ENCODE measurements around the gene UBE2E2. TPM values are rescaled to one million over a fixed set of nuclear protein-coding genes. Genes with fewer than 3 reads are reported as not detected.

UBE2E2 gene
- polyA plus RNA-seq, 2 donors: 16.6 to 21.0 TPM

GRCh38 chr3:23283625-23284024 is 80.5 kb downstream of the UBE2E2 start:
- no peaks in the 10 kb centered on the region for H3K27me3 ChIP-seq (ENCODE audit: control insufficient read depth in 1 of 2, insufficient read depth in 2 of 2, low read length in 2 of 2)
- no peak overlapping the region for H3K4me3 ChIP-seq (ENCODE audit: low read depth in 1 of 2, low read length in 2 of 2)
- H3K36me3 ChIP-seq (ENCODE audit: control insufficient read depth in 2 of 2, insufficient read depth in 2 of 2, low read length in 1 of 2): no peaks in the 10 kb centered on the region
- H3K9me3 ChIP-seq (ENCODE audit: control insufficient read depth in 2 of 2, insufficient read depth in 1 of 2, low read depth in 1 of 2, low read length in 1 of 2): no peaks in the 10 kb centered on the region
- H3K4me1 ChIP-seq (ENCODE audit: control insufficient read depth in 2 of 2, insufficient read depth in 2 of 2, low read length in 1 of 2): no peaks in the 10 kb centered on the region
- 88 to 93% methylated on average over 5 of the region's 5 CpGs for WGBS, 2 donors
- H3K27ac ChIP-seq (ENCODE audit: low read depth in 2 of 2, low read length in 1 of 2): no peak overlapping the region

- no peaks in the 10 kb centered on the region for H3K36me3 ChIP-seq (ENCODE audit: control insufficient read depth in 2 of 2, insufficient read depth in 2 of 2, low read length in 1 of 2)
- no peaks in the 10 kb centered on the region for H3K4me1 ChIP-seq (ENCODE audit: control insufficient read depth in 2 of 2, insufficient read depth in 2 of 2, low read length in 1 of 2)
- 64 to 71% methylated on average over 1 of the region's 1 CpG for WGBS, 2 donors
- no peak overlapping the region for H3K27ac ChIP-seq (ENCODE audit: low read depth in 2 of 2, low read length in 1 of 2)
- no peaks in the 10 kb centered on the region for H3K27me3 ChIP-seq (ENCODE audit: control insufficient read depth in 1 of 2, insufficient read depth in 2 of 2, low read length in 2 of 2)
- H3K9me3 ChIP-seq (ENCODE audit: control insufficient read depth in 2 of 2, insufficient read depth in 1 of 2, low read depth in 1 of 2, low read length in 1 of 2): no peaks in the 10 kb centered on the region
- H3K4me3 ChIP-seq (ENCODE audit: low read depth in 1 of 2, low read length in 2 of 2): no peak overlapping the region
Observed at GRCh38 chr3:23288286-23288685, 85.2 kb downstream of the UBE2E2 start.

DNA sequence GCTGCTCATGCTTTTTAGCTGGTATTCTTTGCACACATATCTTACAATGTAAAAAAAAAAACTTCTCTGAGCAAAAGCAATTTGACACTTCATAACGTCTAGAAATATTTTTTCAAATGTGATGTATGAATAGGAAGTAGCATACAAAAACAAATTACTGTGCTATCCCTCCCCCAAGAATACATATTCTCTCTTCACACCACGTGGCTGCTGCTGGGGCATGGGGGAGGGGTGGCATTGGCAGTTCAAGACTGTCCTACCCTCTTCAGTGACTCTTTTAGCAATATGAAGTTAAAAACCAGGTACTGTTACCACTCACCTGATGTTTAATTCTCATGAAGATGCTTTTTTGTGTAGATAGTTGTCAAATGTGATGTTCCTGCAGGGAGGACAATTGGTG is 85.6 kb downstream of the UBE2E2 start:
- no peaks in the 10 kb centered on the region for H3K36me3 ChIP-seq (ENCODE audit: control insufficient read depth in 2 of 2, insufficient read depth in 2 of 2, low read length in 1 of 2)
- H3K27ac ChIP-seq (ENCODE audit: low read depth in 2 of 2, low read length in 1 of 2): no peak overlapping the region
- H3K4me3 ChIP-seq (ENCODE audit: low read depth in 1 of 2, low read length in 2 of 2): no peak overlapping the region
- no peaks in the 10 kb centered on the region for H3K4me1 ChIP-seq (ENCODE audit: control insufficient read depth in 2 of 2, insufficient read depth in 2 of 2, low read length in 1 of 2)
- no peaks in the 10 kb centered on the region for H3K27me3 ChIP-seq (ENCODE audit: control insufficient read depth in 1 of 2, insufficient read depth in 2 of 2, low read length in 2 of 2)
- no peaks in the 10 kb centered on the region for H3K9me3 ChIP-seq (ENCODE audit: control insufficient read depth in 2 of 2, insufficient read depth in 1 of 2, low read depth in 1 of 2, low read length in 1 of 2)
- 39 to 55% methylated on average over 2 of the region's 2 CpGs for WGBS, 2 donors

DNA sequence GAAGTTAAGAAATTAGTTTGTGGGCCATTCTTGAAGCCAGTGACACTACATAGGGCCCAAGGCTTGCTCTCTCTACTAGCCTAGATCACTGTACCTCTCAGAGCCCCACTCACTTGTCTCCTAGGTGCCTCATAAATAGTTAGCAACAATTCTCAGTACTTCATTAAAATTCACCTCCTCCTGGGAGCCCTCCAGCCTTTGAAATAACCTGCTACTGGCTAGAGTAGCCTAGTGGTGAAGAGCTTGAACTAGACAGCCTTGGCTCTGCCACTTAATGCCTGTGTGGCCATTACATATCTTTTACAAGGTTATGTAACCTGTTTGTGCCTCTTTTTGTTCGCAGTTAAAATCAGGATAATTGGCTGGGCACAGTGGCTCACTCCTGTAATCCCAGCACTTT is 89.3 kb downstream of the UBE2E2 start:
- 100% methylated on average over 1 of the region's 1 CpG for WGBS, 2 donors
- no peaks in the 10 kb centered on the region for H3K36me3 ChIP-seq (ENCODE audit: control insufficient read depth in 2 of 2, insufficient read depth in 2 of 2, low read length in 1 of 2)
- no peaks in the 10 kb centered on the region for H3K27me3 ChIP-seq (ENCODE audit: control insufficient read depth in 1 of 2, insufficient read depth in 2 of 2, low read length in 2 of 2)
- no peaks in the 10 kb centered on the region for H3K9me3 ChIP-seq (ENCODE audit: control insufficient read depth in 2 of 2, insufficient read depth in 1 of 2, low read depth in 1 of 2, low read length in 1 of 2)
- H3K4me1 ChIP-seq (ENCODE audit: control insufficient read depth in 2 of 2, insufficient read depth in 2 of 2, low read length in 1 of 2): no peaks in the 10 kb centered on the region
- no peak overlapping the region for H3K4me3 ChIP-seq (ENCODE audit: low read depth in 1 of 2, low read length in 2 of 2)
- no peak overlapping the region for H3K27ac ChIP-seq (ENCODE audit: low read depth in 2 of 2, low read length in 1 of 2)

DNA sequence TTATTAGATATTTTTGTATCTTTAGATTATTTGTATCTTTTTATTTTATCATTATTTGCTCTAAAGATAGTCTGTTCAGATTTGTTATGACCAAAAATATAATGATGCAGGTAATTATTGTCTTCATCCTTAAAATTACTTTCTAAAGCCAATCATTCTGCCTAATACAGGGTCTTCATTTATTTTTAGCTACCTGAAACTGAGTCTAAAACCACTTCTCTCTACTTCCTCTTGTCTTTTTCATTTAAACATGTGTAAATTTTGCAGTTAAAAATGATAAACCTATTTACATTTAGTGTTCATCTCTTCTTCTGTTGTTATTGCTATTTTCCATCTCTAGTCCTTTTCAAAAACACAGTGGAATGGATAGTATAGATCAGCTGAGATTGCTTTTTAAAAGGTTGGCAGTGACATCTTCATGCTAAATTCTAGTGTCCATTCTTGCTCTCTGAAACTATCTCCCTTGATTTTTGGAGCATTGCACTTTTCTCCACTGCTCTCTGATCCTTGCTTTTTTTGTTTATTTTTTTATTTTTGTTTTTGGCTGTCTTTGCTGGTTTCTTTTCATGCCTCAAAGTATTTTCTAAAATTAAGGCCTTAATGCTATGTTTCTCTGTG is 91.8 kb downstream of the UBE2E2 start:
- Histone ChIP-seq H3K9me3 (ENCODE audit: control insufficient read depth in 2 of 2, insufficient read depth in 1 of 2, low read depth in 1 of 2, low read length in 1 of 2) (no peaks in the 10 kb centered on the region), H3K27me3 (ENCODE audit: control insufficient read depth in 1 of 2, insufficient read depth in 2 of 2, low read length in 2 of 2) (no peaks in the 10 kb centered on the region), H3K4me3 (ENCODE audit: low read depth in 1 of 2, low read length in 2 of 2) (no peak overlapping the region), H3K27ac (ENCODE audit: low read depth in 2 of 2, low read length in 1 of 2) (no peak overlapping the region), H3K36me3 (ENCODE audit: control insufficient read depth in 2 of 2, insufficient read depth in 2 of 2, low read length in 1 of 2) (no peaks in the 10 kb centered on the region), H3K4me1 (ENCODE audit: control insufficient read depth in 2 of 2, insufficient read depth in 2 of 2, low read length in 1 of 2) (no peaks in the 10 kb centered on the region)

DNA sequence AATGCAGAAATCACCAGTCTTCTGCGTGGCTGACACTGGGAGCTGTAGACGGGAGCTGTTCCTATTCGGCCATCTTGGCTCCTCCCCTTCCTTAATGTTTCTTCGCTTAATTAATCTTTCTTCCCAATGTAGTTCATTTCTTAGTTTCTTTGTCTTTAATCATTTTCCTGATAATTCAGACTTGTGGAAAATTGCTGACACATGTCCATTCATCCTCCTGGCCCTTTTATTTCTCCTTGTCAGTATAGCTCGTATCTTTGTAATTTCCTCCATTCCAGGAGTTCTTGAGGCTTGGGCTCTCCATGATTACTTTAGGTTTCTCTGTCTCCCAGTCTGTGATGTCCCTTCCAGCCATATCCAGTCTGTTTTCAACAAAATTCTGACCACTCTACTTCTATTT is 98.7 kb downstream of the UBE2E2 start:
- Histone ChIP-seq H3K4me3 (ENCODE audit: low read depth in 1 of 2, low read length in 2 of 2) (no peak overlapping the region), H3K27me3 (ENCODE audit: control insufficient read depth in 1 of 2, insufficient read depth in 2 of 2, low read length in 2 of 2) (no peaks in the 10 kb centered on the region), H3K27ac (ENCODE audit: low read depth in 2 of 2, low read length in 1 of 2) (no peak overlapping the region), H3K9me3 (ENCODE audit: control insufficient read depth in 2 of 2, insufficient read depth in 1 of 2, low read depth in 1 of 2, low read length in 1 of 2) (no peaks in the 10 kb centered on the region), H3K4me1 (ENCODE audit: control insufficient read depth in 2 of 2, insufficient read depth in 2 of 2, low read length in 1 of 2) (no peaks in the 10 kb centered on the region), H3K36me3 (ENCODE audit: control insufficient read depth in 2 of 2, insufficient read depth in 2 of 2, low read length in 1 of 2) (no peaks in the 10 kb centered on the region)
- 92 to 95% methylated on average over 5 of the region's 5 CpGs for WGBS, 2 donors

GRCh38 chr3:23302271-23302670 is 99.1 kb downstream of the UBE2E2 start:
- Histone ChIP-seq H3K4me1 (ENCODE audit: control insufficient read depth in 2 of 2, insufficient read depth in 2 of 2, low read length in 1 of 2) (no peaks in the 10 kb centered on the region), H3K4me3 (ENCODE audit: low read depth in 1 of 2, low read length in 2 of 2) (no peak overlapping the region), H3K27ac (ENCODE audit: low read depth in 2 of 2, low read length in 1 of 2) (no peak overlapping the region), H3K9me3 (ENCODE audit: control insufficient read depth in 2 of 2, insufficient read depth in 1 of 2, low read depth in 1 of 2, low read length in 1 of 2) (no peaks in the 10 kb centered on the region), H3K27me3 (ENCODE audit: control insufficient read depth in 1 of 2, insufficient read depth in 2 of 2, low read length in 2 of 2) (no peaks in the 10 kb centered on the region), H3K36me3 (ENCODE audit: control insufficient read depth in 2 of 2, insufficient read depth in 2 of 2, low read length in 1 of 2) (no peaks in the 10 kb centered on the region)
- 82 to 87% methylated on average over 1 of the region's 1 CpG for WGBS, 2 donors

DNA sequence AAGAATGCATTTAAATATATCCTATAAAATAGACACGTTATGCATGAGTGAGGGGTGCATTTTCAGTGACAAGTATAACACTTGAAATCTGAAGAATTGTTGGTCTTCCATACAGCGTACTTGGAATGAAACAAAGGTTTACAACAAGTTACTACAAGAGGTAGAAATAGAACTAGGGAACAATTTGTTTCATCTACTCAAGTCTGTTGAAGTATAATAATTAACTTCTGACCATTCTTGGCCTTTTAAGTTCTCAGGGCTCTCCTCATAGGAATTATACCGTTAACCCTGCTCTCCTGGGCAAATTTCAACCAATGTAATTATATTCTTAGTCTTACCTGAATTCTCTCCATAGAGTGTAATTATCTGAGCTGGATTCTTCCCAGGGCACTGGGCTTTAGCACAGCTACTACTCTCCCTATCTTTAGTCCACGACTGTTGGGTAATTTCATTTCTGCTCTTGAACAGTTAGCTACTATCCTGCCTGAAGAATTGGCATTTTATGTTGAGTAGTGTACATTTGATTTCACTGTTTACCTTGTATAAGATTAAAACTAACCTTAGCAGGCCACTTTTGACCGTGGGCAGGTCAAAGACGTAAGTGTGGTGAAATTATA is 100.6 kb downstream of the UBE2E2 start:
- Histone ChIP-seq H3K4me3 (ENCODE audit: low read depth in 1 of 2, low read length in 2 of 2) (no peak overlapping the region), H3K27me3 (ENCODE audit: control insufficient read depth in 1 of 2, insufficient read depth in 2 of 2, low read length in 2 of 2) (no peaks in the 10 kb centered on the region), H3K4me1 (ENCODE audit: control insufficient read depth in 2 of 2, insufficient read depth in 2 of 2, low read length in 1 of 2) (no peaks in the 10 kb centered on the region), H3K36me3 (ENCODE audit: control insufficient read depth in 2 of 2, insufficient read depth in 2 of 2, low read length in 1 of 2) (no peaks in the 10 kb centered on the region), H3K27ac (ENCODE audit: low read depth in 2 of 2, low read length in 1 of 2) (no peak overlapping the region), H3K9me3 (ENCODE audit: control insufficient read depth in 2 of 2, insufficient read depth in 1 of 2, low read depth in 1 of 2, low read length in 1 of 2) (no peaks in the 10 kb centered on the region)
- WGBS, 2 donors: 63 to 67% methylated on average over 6 of the region's 6 CpGs

DNA sequence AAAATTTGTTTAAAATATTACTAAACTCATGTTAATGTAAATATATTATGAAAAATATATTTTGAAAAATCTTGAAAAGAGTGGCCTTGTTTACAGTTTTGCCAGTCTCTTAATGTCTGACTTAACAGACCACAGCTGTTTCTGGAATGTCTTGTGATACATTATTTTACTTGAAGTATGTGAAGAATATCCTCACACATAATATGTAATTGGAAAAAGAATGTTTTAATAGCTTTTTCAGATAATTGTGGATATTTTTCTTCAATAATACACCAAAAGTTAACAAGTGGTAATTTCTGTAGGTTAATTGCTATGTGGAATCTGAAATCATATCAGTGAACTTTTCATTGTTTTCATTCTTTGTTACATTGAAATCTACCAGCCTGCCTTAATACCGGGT is 101.3 kb downstream of the UBE2E2 start:
- Histone ChIP-seq H3K9me3 (ENCODE audit: control insufficient read depth in 2 of 2, insufficient read depth in 1 of 2, low read depth in 1 of 2, low read length in 1 of 2) (no peaks in the 10 kb centered on the region), H3K27ac (ENCODE audit: low read depth in 2 of 2, low read length in 1 of 2) (no peak overlapping the region), H3K36me3 (ENCODE audit: control insufficient read depth in 2 of 2, insufficient read depth in 2 of 2, low read length in 1 of 2) (no peaks in the 10 kb centered on the region), H3K4me3 (ENCODE audit: low read depth in 1 of 2, low read length in 2 of 2) (no peak overlapping the region), H3K4me1 (ENCODE audit: control insufficient read depth in 2 of 2, insufficient read depth in 2 of 2, low read length in 1 of 2) (no peaks in the 10 kb centered on the region), H3K27me3 (ENCODE audit: control insufficient read depth in 1 of 2, insufficient read depth in 2 of 2, low read length in 2 of 2) (no peaks in the 10 kb centered on the region)
- WGBS, 2 donors: 78 to 86% methylated on average over 1 of the region's 1 CpG

GRCh38 chr3:23308986-23309625 is 106.0 kb downstream of the UBE2E2 start:
- Histone ChIP-seq H3K27me3 (ENCODE audit: control insufficient read depth in 1 of 2, insufficient read depth in 2 of 2, low read length in 2 of 2) (no peaks in the 10 kb centered on the region), H3K4me3 (ENCODE audit: low read depth in 1 of 2, low read length in 2 of 2) (no peak overlapping the region), H3K27ac (ENCODE audit: low read depth in 2 of 2, low read length in 1 of 2) (no peak overlapping the region), H3K4me1 (ENCODE audit: control insufficient read depth in 2 of 2, insufficient read depth in 2 of 2, low read length in 1 of 2) (no peaks in the 10 kb centered on the region), H3K9me3 (ENCODE audit: control insufficient read depth in 2 of 2, insufficient read depth in 1 of 2, low read depth in 1 of 2, low read length in 1 of 2) (no peaks in the 10 kb centered on the region), H3K36me3 (ENCODE audit: control insufficient read depth in 2 of 2, insufficient read depth in 2 of 2, low read length in 1 of 2) (no peaks in the 10 kb centered on the region)
- 91 to 94% methylated on average over 2 of the region's 2 CpGs for WGBS, 2 donors
